KMS-11 (cell line): ENCODE results near the gene FOXN1.
"Not testable (repeated sequence)": the region's sequence is repeated elsewhere in the genome, so short reads cannot be mapped to it uniquely, and the experiment has no call there.

Source experiments
- H2AFZ ChIP-seq: fragments of 200-600 bp; sonication (generic); 2 replicates; pipeline ENCODE4 v1.6.1; 2016; ENCODE audit warnings: antibody characterized with exemption, mixed run types, low read depth
- H3K27ac ChIP-seq: fragments of 200-600 bp; sonication (generic); 2 replicates; pipeline ENCODE4 v1.6.1; 2016; ENCODE audit warnings: mild to moderate bottlenecking, mixed run types
- H3K27me3 ChIP-seq: fragments of 200-600 bp; sonication (generic); 2 replicates; pipeline ENCODE4 v1.6.1; 2017; ENCODE audit warnings: mild to moderate bottlenecking, low read depth, mixed run types, moderate library complexity; ENCODE audit not compliant: insufficient read depth
- H3K36me3 ChIP-seq: fragments of 200-600 bp; sonication (generic); 2 replicates; pipeline ENCODE4 v1.6.1; 2017; ENCODE audit warnings: mild to moderate bottlenecking, mixed run types; ENCODE audit not compliant: insufficient read depth
- H3K4me1 ChIP-seq: fragments of 200-600 bp; sonication (generic); 2 replicates; pipeline ENCODE4 v1.6.1; 2016; ENCODE audit warnings: mild to moderate bottlenecking, low read depth, mixed run types; ENCODE audit not compliant: poor library complexity, severe bottlenecking
- H3K4me2 ChIP-seq: fragments of 200-600 bp; sonication (generic); 2 replicates; pipeline ENCODE4 v1.7.0; 2016; ENCODE audit warnings: mild to moderate bottlenecking, mixed run types
- H3K4me3 ChIP-seq: fragments of 200-600 bp; sonication (generic); IDR thresholded peaks from 2 replicates; pipeline ENCODE4 v1.6.1; 2017; ENCODE audit warnings: low read depth, low read length, mixed read lengths; ENCODE audit not compliant: insufficient read depth
- H3K79me2 ChIP-seq: fragments of 200-600 bp; sonication (generic); 2 replicates; pipeline ENCODE4 v1.6.1; 2016; ENCODE audit warnings: low read depth, mixed run types; ENCODE audit not compliant: insufficient read depth
- H3K9ac ChIP-seq: fragments of 200-600 bp; sonication (generic); 2 replicates; pipeline ENCODE4 v1.6.1; 2016; ENCODE audit warnings: mild to moderate bottlenecking, mixed run types
- H4K20me1 ChIP-seq: fragments of 200-600 bp; sonication (generic); 2 replicates; pipeline ENCODE4 v1.6.1; 2016; ENCODE audit warnings: mild to moderate bottlenecking, mixed run types; ENCODE audit not compliant: insufficient read depth
- CTCF ChIP-seq: fragments of 200-600 bp; sonication (generic); conservative IDR thresholded peaks from 2 replicates; pipeline ENCODE4 v1.6.1; 2017; ENCODE audit warnings: low read depth, mild to moderate bottlenecking, antibody characterized with exemption, low read length, moderate library complexity, mixed read lengths

FOXN1 gene

GRCh38 chr17:28505986-28506665 lies at the start of gene FOXN1:
TSS of gene FOXN1 (plus strand) at chr17:28506348. CDS start at chr17:28523970, 17,622 bp downstream.
- no peak for TF ChIP-seq CTCF
- H3K79me2 ChIP-seq: no peaks in the 10 kb centered on the region
- H3K36me3 ChIP-seq: no peaks in the 10 kb centered on the region
- H3K4me1 ChIP-seq: peaks cover 17% of the 10 kb centered on the region
- peaks cover 22% of the 10 kb centered on the region for H3K27me3 ChIP-seq
- no peak within 1 kb of the TSS for H2AFZ ChIP-seq
- H3K4me3 ChIP-seq: no peak within 1 kb of the TSS
- no peak within 1 kb of the TSS for H3K4me2 ChIP-seq
- H3K9ac ChIP-seq: no peak within 1 kb of the TSS
- no peaks in the 10 kb centered on the region for H4K20me1 ChIP-seq
- H3K27ac ChIP-seq: no peak within 1 kb of the TSS

GRCh38 chr17:28457890-28458289 lies 48.3 kb upstream of the FOXN1 start:
- Histone ChIP-seq H4K20me1 (no peaks in the 10 kb centered on the region), H3K27me3 (no peaks in the 10 kb centered on the region), H3K4me1 (no peaks in the 10 kb centered on the region), H3K4me3 (no peak overlapping the region), H3K36me3 (no peaks in the 10 kb centered on the region), H3K4me2 (no peak overlapping the region), H3K79me2 (no peaks in the 10 kb centered on the region), H3K27ac (no peak overlapping the region), H3K9ac (no peak overlapping the region), H2AFZ (no peak overlapping the region)
- TF ChIP-seq CTCF: no peak

GRCh38 chr17:28458881-28459280 lies 47.3 kb upstream of the FOXN1 start:
- not testable (repeated sequence) for H3K27ac ChIP-seq, H3K27me3 ChIP-seq

GRCh38 chr17:28460901-28461300 lies 45.2 kb upstream of the FOXN1 start:
- Histone ChIP-seq H3K36me3 (no peaks in the 10 kb centered on the region), H3K79me2 (no peaks in the 10 kb centered on the region), H3K27me3 (no peaks in the 10 kb centered on the region), H3K4me2 (no peak overlapping the region), H3K4me3 (no peak overlapping the region), H4K20me1 (no peaks in the 10 kb centered on the region), H3K4me1 (no peaks in the 10 kb centered on the region), H2AFZ (no peak overlapping the region), H3K9ac (no peak overlapping the region), H3K27ac (no peak overlapping the region)
- TF ChIP-seq CTCF: no peak

More at GRCh38 chr17:28458881-28459280, 47.3 kb upstream of the FOXN1 start:
- H2AFZ ChIP-seq, H3K36me3 ChIP-seq, H3K4me1 ChIP-seq, H3K4me3 ChIP-seq, H3K9ac ChIP-seq, H3K79me2 ChIP-seq, H3K4me2 ChIP-seq, H4K20me1 ChIP-seq: not testable (repeated sequence)

GRCh38 chr17:28466001-28466400 lies 40.1 kb upstream of the FOXN1 start:
- no peak for TF ChIP-seq CTCF
- Histone ChIP-seq H3K27ac (no peak overlapping the region), H2AFZ (no peak overlapping the region), H3K9ac (no peak overlapping the region), H3K79me2 (no peaks in the 10 kb centered on the region), H4K20me1 (no peaks in the 10 kb centered on the region), H3K4me3 (no peak overlapping the region), H3K27me3 (no peaks in the 10 kb centered on the region), H3K4me1 (no peaks in the 10 kb centered on the region), H3K36me3 (no peaks in the 10 kb centered on the region), H3K4me2 (no peak overlapping the region)
